Measurements from ENCODE around the gene KLHL42.
"Not testable (repeated sequence)": the region's sequence is repeated elsewhere in the genome, so short reads cannot be mapped to it uniquely, and the experiment has no call there.

KLHL42 gene, protein sequence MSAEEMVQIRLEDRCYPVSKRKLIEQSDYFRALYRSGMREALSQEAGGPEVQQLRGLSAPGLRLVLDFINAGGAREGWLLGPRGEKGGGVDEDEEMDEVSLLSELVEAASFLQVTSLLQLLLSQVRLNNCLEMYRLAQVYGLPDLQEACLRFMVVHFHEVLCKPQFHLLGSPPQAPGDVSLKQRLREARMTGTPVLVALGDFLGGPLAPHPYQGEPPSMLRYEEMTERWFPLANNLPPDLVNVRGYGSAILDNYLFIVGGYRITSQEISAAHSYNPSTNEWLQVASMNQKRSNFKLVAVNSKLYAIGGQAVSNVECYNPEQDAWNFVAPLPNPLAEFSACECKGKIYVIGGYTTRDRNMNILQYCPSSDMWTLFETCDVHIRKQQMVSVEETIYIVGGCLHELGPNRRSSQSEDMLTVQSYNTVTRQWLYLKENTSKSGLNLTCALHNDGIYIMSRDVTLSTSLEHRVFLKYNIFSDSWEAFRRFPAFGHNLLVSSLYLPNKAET
- 47.4 to 55.5 reads per million in 2 donors for total RNA-seq

DNA sequence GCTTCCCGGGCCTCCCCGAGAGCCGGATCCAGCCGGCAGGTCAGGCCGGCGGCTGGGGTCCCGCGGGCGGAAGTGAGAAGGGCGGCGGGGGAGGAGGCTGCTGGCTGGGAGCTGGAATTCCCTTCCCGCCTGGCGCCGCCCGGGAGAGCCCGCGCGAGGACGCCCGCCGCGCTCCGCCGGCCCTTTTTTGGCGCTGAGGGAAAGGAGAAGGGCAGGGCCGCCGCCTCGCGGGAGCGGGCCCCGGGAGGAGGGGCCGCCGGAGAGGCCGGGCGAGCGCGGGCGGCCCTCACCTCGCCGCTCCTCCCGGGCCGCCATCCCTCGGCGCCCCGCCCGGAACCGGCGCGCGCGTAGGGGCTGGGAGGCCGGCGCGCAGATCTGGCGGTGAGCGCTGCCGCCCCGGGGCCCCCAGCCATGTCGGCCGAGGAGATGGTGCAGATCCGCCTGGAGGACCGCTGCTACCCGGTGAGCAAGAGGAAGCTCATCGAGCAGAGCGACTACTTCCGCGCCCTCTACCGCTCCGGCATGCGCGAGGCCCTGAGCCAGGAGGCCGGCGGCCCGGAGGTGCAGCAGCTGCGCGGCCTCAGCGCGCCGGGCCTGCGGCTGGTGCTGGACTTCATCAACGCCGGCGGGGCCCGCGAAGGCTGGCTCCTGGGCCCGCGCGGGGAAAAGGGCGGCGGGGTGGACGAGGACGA, at the start of gene KLHL42, which contains the start of gene MANSC4:
TSS of gene KLHL42 (plus strand) at position 314 of the 692 bp plus-strand sequence. CDS start at position 412, 98 bp downstream.
TSS of gene MANSC4 (minus strand) at position 317 of the 692 bp plus-strand sequence. CDS start 8,960 bp downstream, outside the sequence.
- DNase-seq = peak; percentile 35

DNA sequence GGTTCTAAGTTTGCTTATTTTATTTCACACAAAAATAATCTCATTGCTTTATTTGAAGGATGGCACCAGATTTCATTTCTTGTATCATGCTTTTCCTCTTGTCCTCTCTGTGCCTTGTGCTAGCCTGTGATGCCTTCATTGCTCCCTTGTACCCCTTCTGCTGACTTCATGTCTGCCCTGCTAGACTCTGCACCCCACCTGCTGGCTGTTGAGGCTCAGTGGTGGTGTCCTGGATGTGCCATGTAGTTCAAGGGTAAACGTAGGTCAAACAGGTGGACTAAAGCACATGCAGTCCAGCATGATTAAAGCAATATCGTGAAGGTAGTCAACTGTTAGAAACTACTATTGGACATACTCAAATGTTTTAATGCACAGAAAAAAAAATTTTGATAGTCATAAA, 47.8 kb upstream of the KLHL42 start:
- DNase-seq = no peak

DNA sequence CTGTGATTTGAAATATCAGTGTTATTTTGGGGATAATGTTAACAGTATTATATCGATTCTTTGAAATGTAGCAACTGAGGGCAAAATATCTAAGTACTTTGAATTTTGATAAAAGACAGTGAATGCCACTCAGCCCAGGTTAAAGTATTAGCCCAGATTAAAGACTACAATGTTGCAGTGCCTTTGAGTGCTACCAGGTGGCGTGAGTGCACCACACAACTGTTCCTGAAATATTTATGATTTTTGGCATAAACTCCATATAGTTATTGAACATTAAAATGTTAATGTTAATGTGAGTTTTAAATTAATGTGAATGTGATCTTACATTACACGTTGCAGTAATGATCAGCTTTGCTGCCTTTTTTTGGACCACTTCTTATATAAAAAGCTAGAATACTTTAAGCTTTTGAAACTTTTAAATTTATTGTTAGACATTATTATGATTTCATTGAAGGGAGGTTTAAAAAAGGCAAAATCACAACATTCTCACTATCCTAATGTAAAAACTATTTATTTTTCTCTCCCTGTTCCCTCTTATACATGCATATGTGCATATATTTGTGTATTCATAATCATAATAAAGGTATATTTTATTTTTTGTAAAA, 46.9 kb upstream of the KLHL42 start:
- DNase-seq = no peak

DNA sequence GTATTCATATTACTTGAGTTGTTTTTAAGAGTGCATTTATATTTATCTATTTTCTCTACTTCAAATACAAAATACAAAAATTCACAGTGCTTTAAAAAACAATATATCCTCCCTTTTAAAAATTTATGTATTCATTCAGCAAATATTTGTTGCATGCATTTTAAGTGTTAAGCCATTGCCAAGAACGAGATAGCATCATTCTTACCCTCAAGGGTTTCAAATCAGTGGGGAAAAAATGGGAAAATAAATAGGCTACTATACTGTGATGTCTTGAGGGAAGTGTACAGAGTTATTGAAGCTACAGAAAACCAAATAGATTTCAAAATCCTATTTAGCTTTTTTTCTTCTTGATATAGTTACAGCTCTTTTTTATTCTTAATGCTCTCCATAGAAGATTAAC, 46.2 kb upstream of the KLHL42 start:
- no peak for DNase-seq

DNA sequence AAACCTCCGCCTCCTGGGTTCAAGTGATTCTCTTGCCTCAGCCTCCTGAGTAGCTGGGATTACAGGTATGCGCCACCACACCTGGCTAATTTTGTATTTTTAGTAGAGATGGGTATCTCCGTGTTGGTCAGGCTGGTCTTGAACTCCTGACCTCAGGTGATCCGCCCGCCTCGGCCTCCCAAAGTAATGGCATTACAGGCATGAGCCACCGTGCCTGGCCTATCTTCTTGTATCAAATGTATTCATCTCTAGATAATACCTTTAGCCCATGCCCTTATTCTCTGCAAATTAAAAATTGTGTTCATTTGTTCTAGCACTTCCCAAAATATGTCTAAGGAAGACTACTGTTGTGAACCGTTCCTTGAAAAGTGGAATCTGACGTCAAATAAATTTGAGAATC, 45.7 kb upstream of the KLHL42 start:
- not testable (repeated sequence) for DNase-seq

DNA sequence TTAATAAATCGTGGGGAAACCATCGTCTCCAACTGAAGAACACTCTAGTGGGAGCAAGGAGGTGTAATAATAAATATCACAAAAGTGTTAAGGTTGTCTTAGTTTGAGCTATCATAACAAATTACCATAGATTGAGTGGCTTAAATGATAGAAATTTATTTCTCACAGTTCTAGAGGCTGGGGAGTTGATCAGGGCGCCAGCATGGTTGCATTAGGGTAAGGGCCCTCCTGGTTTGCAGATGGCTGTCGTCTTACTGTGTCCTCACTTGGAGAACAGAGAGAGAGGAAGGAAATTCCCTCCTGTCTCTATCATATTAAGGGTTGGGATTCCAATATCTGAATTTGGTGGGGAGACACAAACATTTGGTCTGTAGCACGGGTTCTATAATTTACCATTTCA, 36.4 kb upstream of the KLHL42 start:
- no peak for DNase-seq

DNA sequence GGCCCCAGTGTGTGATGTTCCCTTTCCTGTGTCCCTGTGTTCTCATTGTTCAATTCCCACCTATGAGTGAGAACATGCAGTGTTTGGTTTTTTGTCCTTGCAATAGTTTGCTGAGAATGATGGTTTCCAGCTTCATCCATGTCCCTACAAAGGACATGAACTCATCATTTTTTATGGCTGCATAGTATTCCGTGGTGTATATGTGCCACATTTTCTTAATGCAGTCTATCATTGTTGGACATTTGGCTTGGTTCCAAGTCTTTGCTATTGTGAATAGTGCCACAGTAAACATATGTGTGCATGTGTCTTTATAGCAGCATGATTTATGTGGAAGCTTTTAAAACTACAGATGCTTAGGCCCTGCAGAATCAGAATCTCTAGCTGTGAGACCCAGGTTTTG, 34.3 kb upstream of the KLHL42 start:
- not testable (repeated sequence) for DNase-seq

DNA sequence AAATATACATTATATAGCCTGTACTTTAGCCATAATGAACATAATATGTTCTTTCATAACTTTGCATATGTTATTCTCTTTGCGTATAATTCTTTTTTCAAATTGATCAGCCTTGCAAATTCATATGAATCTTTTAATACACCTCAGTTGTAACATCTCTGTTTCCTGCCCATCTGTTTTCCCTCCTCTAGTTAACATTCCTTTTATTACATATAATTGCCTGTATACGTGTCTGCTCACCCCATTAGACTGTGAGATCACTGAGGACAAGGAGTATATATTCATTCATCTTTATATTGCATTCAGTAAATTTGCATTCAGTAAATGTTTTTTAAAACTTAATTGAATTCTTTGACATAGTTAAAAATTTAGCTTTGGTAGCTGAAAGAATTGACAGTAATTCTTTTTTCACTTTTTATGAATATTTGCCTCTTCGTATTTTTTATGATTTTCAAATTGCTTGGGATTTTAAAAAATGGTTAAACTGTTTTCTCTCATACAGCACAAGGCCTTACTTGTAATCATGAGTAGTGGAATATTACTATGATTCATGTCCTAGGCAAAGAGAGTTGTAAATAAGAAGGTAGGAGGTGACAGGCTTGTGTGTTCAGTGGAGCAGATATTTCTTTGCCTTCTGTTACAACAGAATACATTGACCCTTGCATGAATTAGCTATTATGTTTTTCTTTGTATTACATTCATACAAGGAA, 32.8 kb upstream of the KLHL42 start:
- DNase-seq = no peak

DNA sequence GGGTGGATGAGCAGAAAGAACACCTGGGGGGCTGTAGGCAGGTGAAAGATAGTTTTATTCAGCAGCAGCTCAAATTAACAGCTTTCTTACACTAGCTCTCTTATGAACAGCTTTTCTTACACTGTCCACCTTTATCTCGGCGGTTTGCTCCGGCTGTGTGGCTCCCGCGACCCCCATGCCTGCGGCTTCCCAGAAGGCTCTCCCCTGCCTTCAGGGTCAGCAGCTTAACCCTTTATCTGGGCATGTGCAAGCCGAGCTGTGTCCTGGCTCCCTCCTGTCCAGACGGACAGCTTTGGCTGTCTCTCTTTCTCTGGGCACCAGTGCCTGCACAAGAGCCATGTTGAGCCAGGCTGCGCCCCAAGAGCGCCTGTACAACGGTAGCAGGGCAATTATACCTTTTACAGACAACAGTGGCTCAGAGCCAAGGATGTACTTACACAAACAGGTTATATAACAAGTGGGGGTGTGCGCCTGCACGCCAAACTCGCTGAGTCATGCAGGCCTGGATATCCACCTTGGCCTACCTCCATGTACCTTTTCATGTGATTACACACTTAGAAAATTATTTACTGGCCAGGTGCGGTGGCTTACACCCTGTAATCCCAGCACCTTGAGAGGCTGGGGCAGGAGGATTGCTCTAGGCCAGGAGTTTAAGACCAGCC, 28.5 kb upstream of the KLHL42 start:
- DNase-seq = no peak

DNA sequence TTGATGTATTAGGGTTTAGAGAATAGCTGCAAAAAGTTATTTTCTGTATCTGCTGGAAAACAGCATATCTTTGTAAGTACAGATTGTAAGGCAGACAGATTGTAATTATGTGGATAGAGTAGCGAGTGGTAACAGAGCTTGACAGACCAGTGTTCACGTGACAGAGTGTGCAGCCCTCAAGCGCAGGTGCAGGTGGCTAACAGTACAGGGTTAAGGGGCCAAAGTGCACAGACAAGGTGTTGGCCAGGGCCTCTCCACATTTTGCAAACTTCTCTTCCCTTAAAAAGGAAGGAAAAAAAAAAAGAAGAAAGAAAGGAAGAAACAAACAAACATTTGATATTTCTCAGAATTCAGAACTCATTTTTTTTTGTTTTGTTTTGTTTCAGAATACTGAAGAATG, 25.2 kb upstream of the KLHL42 start:
- no peak for DNase-seq

DNA sequence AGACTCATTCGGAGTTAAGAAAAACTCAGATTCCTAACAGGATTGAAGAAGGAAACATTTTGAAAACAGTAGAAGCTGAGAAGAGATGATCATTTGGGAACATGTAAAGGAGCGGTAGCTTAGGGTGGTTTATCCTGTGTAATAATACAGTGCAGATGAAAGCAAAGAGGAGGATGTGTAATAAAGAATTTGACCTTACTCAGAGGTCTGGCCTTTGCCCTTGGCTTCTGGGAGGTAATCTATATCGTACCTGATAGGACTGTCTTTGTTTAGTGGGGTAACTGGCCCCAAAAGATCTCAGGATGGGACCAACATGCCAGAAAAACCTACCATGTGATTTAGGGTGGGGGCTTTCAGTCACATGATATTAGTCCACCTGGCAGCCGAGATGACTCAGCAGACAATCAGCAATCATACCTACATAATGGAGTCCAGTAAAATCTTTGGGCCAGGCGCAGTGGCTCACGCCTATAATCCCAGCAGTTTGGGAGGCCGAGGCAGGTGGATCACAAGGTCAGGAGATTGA, 23.3 kb upstream of the KLHL42 start:
- DNase-seq = no peak

DNA sequence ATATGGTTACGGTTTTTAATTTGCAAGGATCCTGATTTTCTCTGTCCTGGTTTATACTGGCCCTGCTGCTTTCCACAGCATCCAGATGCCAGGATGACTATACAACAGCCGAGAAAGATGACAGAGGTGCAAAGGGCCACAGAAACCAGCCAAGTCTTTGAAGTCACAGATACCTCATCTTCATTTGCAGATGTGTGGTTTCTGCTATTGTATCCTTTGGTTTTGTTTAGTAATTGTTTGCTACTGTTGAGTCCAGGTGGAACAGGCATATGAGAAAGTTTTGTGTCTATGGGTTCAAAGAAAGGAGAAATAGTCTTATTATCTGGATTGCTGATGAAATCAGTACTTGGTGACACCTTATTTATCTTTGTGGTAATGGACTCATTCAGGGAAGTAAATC, 17.3 kb upstream of the KLHL42 start:
- no peak for DNase-seq

DNA sequence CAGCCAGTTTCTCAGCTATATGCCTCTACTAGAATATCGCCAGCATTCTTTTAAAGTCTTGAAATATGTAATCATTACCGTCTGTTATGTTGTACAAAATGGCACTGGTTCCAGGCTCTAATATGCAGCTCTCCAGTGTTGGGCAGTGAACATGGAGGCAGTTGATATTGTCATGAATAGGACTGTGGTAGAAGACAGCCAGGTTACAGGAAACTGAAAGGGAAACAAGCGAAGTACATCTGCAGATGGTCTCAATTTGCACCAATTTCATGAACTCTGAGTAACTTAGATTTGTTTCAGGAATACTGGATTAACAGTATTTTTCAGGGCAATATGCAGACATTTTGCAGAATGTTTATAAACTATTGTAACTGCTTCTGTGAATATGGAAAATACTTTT, 13.4 kb upstream of the KLHL42 start:
- DNase-seq = no peak

DNA sequence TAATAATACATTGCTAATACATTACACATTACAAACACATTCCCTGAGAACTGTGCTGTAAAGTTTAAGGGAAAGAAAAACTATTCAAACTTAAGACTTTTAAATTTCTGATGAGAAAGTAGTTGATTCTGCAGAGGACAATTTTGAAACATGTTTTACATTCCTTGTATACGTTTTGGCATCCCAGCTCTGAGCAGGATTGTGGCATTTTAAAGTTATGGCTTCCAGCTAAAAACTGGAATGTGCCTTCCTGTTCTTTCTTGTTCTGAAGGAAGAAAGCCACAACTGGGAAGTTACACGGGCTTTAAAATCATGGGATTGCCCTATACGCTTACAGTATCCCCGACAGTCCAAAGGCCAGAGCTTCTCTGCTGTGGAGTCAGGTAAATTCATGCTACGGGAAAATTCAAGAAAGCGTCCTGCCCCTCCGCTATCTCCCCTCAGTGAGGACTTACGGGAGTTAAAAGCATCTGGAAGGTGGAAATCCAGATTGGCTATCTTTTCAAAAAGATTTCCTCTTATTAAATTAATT, 10.8 kb upstream of the KLHL42 start:
- no peak for DNase-seq

DNA sequence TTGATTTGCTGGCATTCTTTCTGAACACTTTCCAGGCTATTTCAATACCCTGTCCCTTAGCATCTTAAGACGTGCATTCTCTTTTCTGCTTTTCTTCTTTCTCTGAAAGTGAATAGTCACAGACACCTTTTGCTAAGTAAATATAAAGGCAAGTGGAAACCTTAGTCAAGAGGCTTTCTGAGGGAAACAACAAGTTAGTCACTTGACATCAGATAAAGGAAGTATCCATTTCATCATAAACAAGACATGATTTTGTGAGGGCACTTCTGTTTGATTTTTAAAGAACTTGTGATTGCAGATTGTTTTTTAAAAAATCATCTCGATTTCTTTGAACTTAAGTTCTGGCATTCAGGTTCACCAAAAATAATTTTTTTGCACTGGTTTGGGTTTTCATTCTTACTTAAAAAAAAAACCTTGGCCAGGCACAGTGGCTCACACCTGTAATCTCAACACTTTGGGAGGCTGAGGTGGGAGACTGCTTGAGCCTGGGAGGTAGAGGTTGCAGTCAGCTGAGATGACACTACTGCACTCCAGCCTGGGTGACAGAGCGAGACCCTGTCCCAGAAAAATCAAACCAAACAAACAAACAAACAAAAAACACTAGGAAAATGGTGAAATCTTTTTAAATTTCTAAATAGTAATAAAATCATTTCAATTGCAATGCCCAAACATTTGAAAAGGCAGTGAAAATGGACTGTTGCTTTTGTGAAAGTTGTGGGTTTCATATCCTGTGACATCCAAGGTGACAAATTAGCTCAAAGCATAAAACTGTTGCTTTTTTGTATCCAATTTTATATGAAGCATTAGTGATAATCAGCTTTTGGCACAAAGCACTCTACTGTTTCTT, 8.3 kb upstream of the KLHL42 start:
- DNase-seq = no peak

DNA sequence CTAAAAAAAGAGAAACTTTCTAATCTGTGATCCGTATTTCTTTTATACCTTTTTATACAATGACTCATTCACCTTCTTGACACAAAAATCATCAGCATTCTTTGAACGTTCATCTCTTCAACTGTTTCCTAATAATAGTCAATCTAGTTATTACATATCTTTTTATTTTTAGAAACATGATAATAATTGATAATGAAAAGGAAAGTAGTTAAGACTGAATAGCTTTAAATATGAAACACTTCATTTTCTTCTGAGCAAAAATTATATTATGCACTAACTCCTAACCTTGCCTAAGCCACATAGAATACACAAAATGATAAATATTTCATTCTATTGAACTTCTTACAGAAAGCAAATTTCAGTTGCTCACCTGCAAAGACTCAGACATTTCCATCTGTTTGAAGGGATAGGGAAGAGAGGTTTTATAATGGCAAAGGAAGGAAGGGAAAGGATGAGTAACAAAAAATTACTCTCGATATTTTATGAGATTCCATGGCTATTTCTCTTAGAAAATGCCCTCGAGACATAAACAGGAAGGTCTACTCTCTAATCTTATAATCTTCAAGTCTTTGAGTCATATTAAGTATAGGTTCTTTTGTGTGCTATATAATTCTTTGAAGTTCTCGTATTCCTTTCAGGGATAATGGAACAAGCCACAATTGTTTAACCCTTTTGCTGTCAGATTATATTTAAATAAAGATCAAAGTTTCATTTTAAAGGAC, 7.5 kb upstream of the KLHL42 start:
- no peak for DNase-seq

DNA sequence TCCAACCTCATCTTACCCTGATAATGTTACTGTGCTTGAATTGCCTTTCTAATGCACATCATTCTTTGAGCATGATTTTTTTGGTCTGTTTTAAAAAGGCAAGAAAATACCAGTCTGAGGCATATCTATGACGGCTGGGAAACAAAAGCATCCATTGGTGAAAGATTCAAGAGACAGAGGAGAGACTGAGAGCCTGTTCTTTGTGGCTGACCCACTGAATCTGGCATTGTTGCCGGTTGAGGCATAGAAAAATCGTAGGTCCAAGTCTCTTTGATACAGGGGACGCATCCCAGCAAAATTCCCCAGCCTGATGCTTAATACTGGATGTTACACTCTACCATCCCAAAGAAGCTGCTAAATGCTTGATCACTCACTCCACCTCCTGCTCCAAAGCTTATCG, 2.9 kb upstream of the KLHL42 start:
- no peak for DNase-seq

DNA sequence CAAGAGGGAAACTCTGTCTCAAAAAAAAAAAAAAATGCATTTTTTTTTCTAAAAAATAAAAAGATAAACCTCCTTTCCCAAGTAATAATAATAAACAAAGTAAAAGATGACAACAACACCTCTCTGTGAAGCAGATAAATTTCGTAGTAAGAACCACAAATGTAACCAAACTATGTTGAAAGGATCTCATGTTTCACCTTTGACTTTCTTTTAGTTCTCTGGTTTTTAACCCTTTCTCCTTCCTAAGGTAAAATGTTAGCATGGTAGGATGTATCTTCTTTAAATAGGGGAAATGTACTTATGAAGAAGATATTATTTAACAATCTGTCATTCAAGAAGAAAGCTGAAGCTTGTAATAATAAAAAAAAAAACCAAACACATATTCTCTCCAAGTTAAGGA, 1.8 kb upstream of the KLHL42 start:
- DNase-seq = no peak

DNA sequence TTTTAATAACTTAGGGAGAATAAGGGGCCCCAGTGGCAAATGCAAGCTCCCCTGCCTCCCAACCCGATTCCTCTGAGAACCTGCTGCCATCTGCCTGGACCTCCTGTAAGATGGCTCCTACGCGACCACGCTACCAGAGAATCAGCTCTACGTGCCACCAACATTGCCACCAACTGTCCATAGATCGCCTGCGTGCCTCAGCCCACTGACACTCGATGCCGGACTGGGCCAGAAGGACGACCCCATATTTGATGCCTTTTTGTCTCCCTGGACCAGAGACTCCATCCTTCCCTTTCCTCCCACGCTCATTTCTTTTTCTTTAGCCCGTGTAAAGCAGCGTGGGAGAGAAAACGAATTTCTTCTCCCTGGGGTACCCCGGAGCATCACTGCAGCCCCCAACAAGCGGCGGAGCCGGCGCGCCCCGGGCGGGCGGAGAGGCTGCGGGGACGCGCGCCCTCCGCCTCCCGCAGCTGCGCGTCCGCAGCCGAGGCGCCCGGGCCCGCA, 565 bp upstream of the KLHL42 start:
- no peak for DNase-seq
